K562 (cell line): ENCODE data around the gene WDR70. TPM values are rescaled to one million over a fixed set of nuclear protein-coding genes. Genes with fewer than 3 reads are reported as not detected.

Experiments
- CBX1 ChIP-seq: sonication (generic); IDR thresholded peaks from 2 replicates; pipeline ENCODE4 v1.6.1; 2016; ENCODE audit warnings: antibody characterized with exemption, low read depth, mild to moderate bottlenecking
- CBX5 ChIP-seq: IDR thresholded peaks from 2 replicates; pipeline ENCODE4 v1.6.1; 2014; ENCODE audit warnings: low read depth, borderline replicate concordance
- E2F6 ChIP-seq, 2 experiments: IDR thresholded peaks; 2 replicates each; pipeline ENCODE4 v1.6.1; 2011; ENCODE audit warnings: borderline replicate concordance in 1 of 2, control low read depth in 1 of 2, low read depth in 1 of 2, low read length in 1 of 2, mild to moderate bottlenecking in 1 of 2, mixed read lengths in 1 of 2, moderate library complexity in 1 of 2; ENCODE audit not compliant: insufficient read depth in 1 of 2, insufficient read length in 1 of 2, poor library complexity in 1 of 2, severe bottlenecking in 1 of 2; ENCODE audit errors: extremely low read depth in 1 of 2
- MGA ChIP-seq: fragments of 450-650 bp; IDR thresholded peaks from 2 replicates; pipeline ENCODE4 v1.6.1; 2016; ENCODE audit warnings: mild to moderate bottlenecking, moderate library complexity
- PCBP2 ChIP-seq: fragments of 200-400 bp; formaldehyde crosslinking; IDR thresholded peaks from 2 replicates; pipeline ENCODE4 v1.6.1; 2018; ENCODE audit warnings: low read length, low read depth, mild to moderate bottlenecking, moderate library complexity; ENCODE audit not compliant: poor library complexity, severe bottlenecking
- POU5F1 ChIP-seq: fragments of 150-350 bp; IDR thresholded peaks from 2 replicates; pipeline ENCODE4 v1.6.1; 2014; ENCODE audit warnings: borderline replicate concordance, low read length, low read depth, mild to moderate bottlenecking; ENCODE audit not compliant: partially characterized antibody
- RBFOX2 ChIP-seq: fragments of 200-400 bp; formaldehyde crosslinking; IDR thresholded peaks from 2 replicates; pipeline ENCODE4 v1.6.1; 2017; ENCODE audit warnings: low read depth, mild to moderate bottlenecking, low read length, moderate library complexity
- RFX7 ChIP-seq: fragments of 250-450 bp; sonication (Bioruptor Pico); IDR thresholded peaks from 2 replicates; pipeline ENCODE4 v1.5.1; 2021; ENCODE audit warnings: mild to moderate bottlenecking
- RUNX1 ChIP-seq: sonication (generic); IDR thresholded peaks from 2 replicates; pipeline ENCODE4 v1.6.1; 2016; ENCODE audit warnings: antibody characterized with exemption, low read depth
- SMARCB1 ChIP-seq: IDR thresholded peaks from 2 replicates; pipeline ENCODE4 v1.6.1; 2011; ENCODE audit warnings: improper control_type of control experiment, low read depth; ENCODE audit not compliant: insufficient read length
- ZBTB26 ChIP-seq: fragments of 450-650 bp; formaldehyde crosslinking; IDR thresholded peaks from 2 replicates; pipeline ENCODE4 v1.4.0; 2022; ENCODE audit warnings: missing genetic modification characterization
- ZNF57 ChIP-seq: fragments of 450-650 bp; formaldehyde crosslinking; IDR thresholded peaks from 2 replicates; pipeline ENCODE4 v1.4.0; 2020; ENCODE audit warnings: mild to moderate bottlenecking, moderate library complexity
- polyA plus RNA-seq, 8 experiments: library from polyadenylated mRNA; depleted of rRNA in 4 of 8; stranded (reverse) in 5 of 8; unstranded in 3 of 8; fragments of >200 nt; fragmentation: Nextera tagmentation in 2 of 8; fragmentation: Illumina TruSeq in 1 of 8; extraction: Ambion mirVana in 2 of 8; extraction: Trizol in 1 of 8; gene quantifications; 2 replicates each; pipeline versions ENCODE4 v1.2.1 to v1.2.3, GENCODE V29; 2011 to 2014; ENCODE audit warnings: inconsistent platforms in 1 of 8, missing spikeins in 1 of 8
- total RNA-seq, 7 experiments: library from RNA; depleted of rRNA in 6 of 7; stranded (reverse); fragments of >200 nt in 6 of 7; fragmentation: Illumina TruSeq in 2 of 7; extraction: Trizol in 2 of 7; gene quantifications; 2 replicates each; pipeline versions ENCODE4 v1.2.1 to v1.2.3, GENCODE V29; 2011 to 2021; ENCODE audit warnings: low replicate concordance in 1 of 7

The WDR70 gene
- total and polyA plus RNA-seq, 9 of the 15 experiments (the other 6 are each of a cell fraction or from before 2014, with no cell fraction given), result 16.8 to 46.6 (median 38.8) TPM

DNA sequence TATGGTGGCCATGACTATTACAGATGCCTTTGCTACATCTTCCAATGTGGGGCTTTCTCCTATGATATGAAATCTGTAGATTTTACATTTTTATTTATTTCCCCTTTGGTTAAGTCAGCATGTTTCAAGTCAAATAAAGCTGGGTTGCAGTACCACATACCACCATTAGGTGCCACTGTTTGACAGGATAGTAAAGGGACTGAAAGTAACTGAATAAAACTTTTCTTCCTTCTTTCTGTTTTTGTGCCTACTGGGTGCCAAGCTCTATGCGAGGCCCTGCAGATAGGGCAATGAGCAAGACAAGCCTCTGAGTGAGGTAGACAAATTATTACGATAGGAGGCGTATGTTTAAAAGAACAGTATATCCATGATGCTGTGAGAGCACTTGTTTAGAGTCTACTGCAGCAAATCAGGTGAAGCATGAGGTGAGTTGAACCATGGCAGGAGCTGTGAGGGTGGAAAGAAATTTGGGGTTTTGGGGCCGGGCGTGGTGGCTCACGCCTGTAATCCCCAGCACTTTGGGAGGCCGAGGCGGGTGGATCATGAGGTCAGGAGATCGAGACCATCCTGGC is 395.9 kb downstream of the WDR70 start (continued):
- TF ChIP-seq MGA (no peak), E2F6 (IDR thresholded peaks at IDR 0.05; ENCODE audit: borderline replicate concordance in 1 of 2, extremely low read depth in 1 of 2, insufficient read depth in 1 of 2, insufficient read length in 1 of 2, low read depth in 1 of 2, low read length in 1 of 2, poor library complexity in 1 of 2, severe bottlenecking in 1 of 2) (no peak), CBX1 (0 out of 2 replicates have a peak, but pooled peaks have one; percentile 56), CBX5 (peak; percentile 84; the same call in 1 of the 2 replicates), RBFOX2 (no peak), RUNX1 (no peak), POU5F1 (no peak), SMARCB1 (no peak), ZNF57 (CRISPR knock-in tag) (no peak), ZBTB26 (no peak), RFX7 (CRISPR knock-in tag) (no peak), PCBP2 (no peak)
